Skeletal muscle tissue (tissue), 4 donors: ENCODE data around the gene DHRS13. TPM values are rescaled to one million over a fixed set of nuclear protein-coding genes. Genes with fewer than 3 reads are reported as not detected.

Source experiments
- H3K27ac ChIP-seq: one replicate; pipeline ENCODE4 v1.7.0; 2013; ENCODE audit warnings: mild to moderate bottlenecking, low read depth, low read length, inconsistent platforms
- H3K27me3 ChIP-seq, 3 donors: one replicate each; pipeline ENCODE4 v1.7.0; 2013; ENCODE audit warnings: low read length in 3 of 3; ENCODE audit not compliant: control insufficient read depth in 3 of 3, insufficient read depth in 3 of 3
- H3K36me3 ChIP-seq, 3 donors: one replicate each; pipeline ENCODE4 v1.7.0; 2013; ENCODE audit warnings: low read length in 3 of 3; ENCODE audit not compliant: control insufficient read depth in 3 of 3, insufficient read depth in 3 of 3
- H3K4me1 ChIP-seq, 3 donors: one replicate each; pipeline ENCODE4 v1.7.0; 2013; ENCODE audit warnings: low read length in 3 of 3, mild to moderate bottlenecking in 3 of 3; ENCODE audit not compliant: control insufficient read depth in 3 of 3, insufficient read depth in 3 of 3
- H3K4me3 ChIP-seq, 3 donors: one replicate each; pipeline ENCODE4 v1.7.0; 2013; ENCODE audit warnings: low read length in 3 of 3
- H3K9ac ChIP-seq, 3 donors: one replicate each; pipeline ENCODE4 v1.7.0; 2013; ENCODE audit warnings: low read length in 3 of 3, mild to moderate bottlenecking in 3 of 3, moderate library complexity in 2 of 3, low read depth in 1 of 3
- H3K9me3 ChIP-seq, 3 donors: one replicate each; pipeline ENCODE4 v1.7.0; 2013; ENCODE audit warnings: low read length in 3 of 3; ENCODE audit not compliant: control insufficient read depth in 3 of 3
- total RNA-seq: library from RNA; depleted of rRNA; stranded (reverse); fragments of >200 nt; gene quantifications from one replicate; pipeline ENCODE4 v1.2.3, GENCODE V29; 2014
- donor health status: Osteomylitis.

DHRS13 gene
- total RNA-seq, 1 donor from 2014 or later: 5.7 TPM

- H3K9ac ChIP-seq: no peak overlapping the region
- no peaks in the 10 kb centered on the region for H3K4me1 ChIP-seq
- peaks cover 24 to 32% (median 28%) of the 10 kb centered on the region in 3 donors for H3K36me3 ChIP-seq
- H3K27me3 ChIP-seq: no peaks in the 10 kb centered on the region
- no peak overlapping the region for H3K27ac ChIP-seq
- no peaks in the 10 kb centered on the region for H3K9me3 ChIP-seq
- no peak overlapping the region for H3K4me3 ChIP-seq
These were observed 40.3 kb downstream of the DHRS13 start for GRCh38 chr17:28862561-28862960.

GRCh38 chr17:28861393-28862203 lies 41.3 kb downstream of the DHRS13 start:
- Histone ChIP-seq H3K27me3 (no peaks in the 10 kb centered on the region), H3K4me1 (no peaks in the 10 kb centered on the region), H3K27ac (no peak overlapping the region), H3K9me3 (no peaks in the 10 kb centered on the region), H3K36me3 (peaks cover 24 to 32% (median 28%) of the 10 kb centered on the region in 3 donors), H3K4me3 (no peak overlapping the region), H3K9ac (no peak overlapping the region)

- Histone ChIP-seq H3K27me3 (no peaks in the 10 kb centered on the region), H3K27ac (no peak overlapping the region), H3K9ac (no peak overlapping the region), H3K4me1 (peaks cover 2 to 6% (median 2%) of the 10 kb centered on the region in 3 donors), H3K36me3 (peaks cover 30 to 37% (median 32%) of the 10 kb centered on the region in 3 donors), H3K4me3 (no peak overlapping the region), H3K9me3 (no peaks in the 10 kb centered on the region)
These were observed 42.5 kb downstream of the DHRS13 start for GRCh38 chr17:28860363-28860808.

- no peak overlapping the region for H3K4me3 ChIP-seq
- no peaks in the 10 kb centered on the region for H3K9me3 ChIP-seq
- H3K9ac ChIP-seq: no peak overlapping the region
- peaks cover 12 to 15% (median 12%) of the 10 kb centered on the region in 3 donors for H3K4me1 ChIP-seq
- H3K27me3 ChIP-seq: no peaks in the 10 kb centered on the region
- H3K36me3 ChIP-seq: peaks cover 30 to 37% (median 32%) of the 10 kb centered on the region in 3 donors
- H3K27ac ChIP-seq: no peak overlapping the region
These were observed 44.0 kb downstream of the DHRS13 start for GRCh38 chr17:28858801-28859355.

- H3K27me3 ChIP-seq: no peaks in the 10 kb centered on the region
- H3K36me3 ChIP-seq: peaks cover 30 to 37% (median 32%) of the 10 kb centered on the region in 3 donors
- peaks cover 12 to 15% (median 12%) of the 10 kb centered on the region in 3 donors for H3K4me1 ChIP-seq
- H3K27ac ChIP-seq: no peak overlapping the region
- no peak overlapping the region for H3K4me3 ChIP-seq
- H3K9me3 ChIP-seq: no peaks in the 10 kb centered on the region
- H3K9ac ChIP-seq: no peak overlapping the region
These were observed 44.7 kb downstream of the DHRS13 start for GRCh38 chr17:28857905-28858800.

- Histone ChIP-seq H3K4me3 (no peak overlapping the region), H3K9ac (no peak overlapping the region), H3K27ac (no peak overlapping the region), H3K36me3 (peaks cover 26 to 29% (median 28%) of the 10 kb centered on the region in 3 donors), H3K9me3 (no peaks in the 10 kb centered on the region), H3K27me3 (no peaks in the 10 kb centered on the region), H3K4me1 (peaks cover 12 to 15% (median 12%) of the 10 kb centered on the region in 3 donors)
These were observed 46.8 kb downstream of the DHRS13 start for GRCh38 chr17:28856028-28856574.

GRCh38 chr17:28855336-28855679 lies 47.6 kb downstream of the DHRS13 start:
- Histone ChIP-seq H3K4me1 (peaks cover 12 to 15% (median 12%) of the 10 kb centered on the region in 3 donors), H3K27me3 (no peaks in the 10 kb centered on the region), H3K9me3 (no peaks in the 10 kb centered on the region), H3K27ac (peak overlapping the region; percentile 71), H3K9ac (peak overlapping the region; percentile 89 to 97 (median 89)), H3K36me3 (peaks cover 21 to 24% (median 23%) of the 10 kb centered on the region in 3 donors), H3K4me3 (peak overlapping the region; percentile 93 to 100 (median 94))

- H3K36me3 ChIP-seq: peaks cover 20 to 21% (median 21%) of the 10 kb centered on the region in 3 donors
- H3K27me3 ChIP-seq: no peaks in the 10 kb centered on the region
- peak within 1 kb of the TSS; percentile 89 to 97 (median 89) for H3K9ac ChIP-seq
- H3K4me1 ChIP-seq: peaks cover 12 to 15% (median 12%) of the 10 kb centered on the region in 3 donors
- peak within 1 kb of the TSS; percentile 93 to 100 (median 94) for H3K4me3 ChIP-seq
- H3K27ac ChIP-seq: peak within 1 kb of the TSS; percentile 71
- no peaks in the 10 kb centered on the region for H3K9me3 ChIP-seq
These were observed 48.2 kb downstream of the DHRS13 start, which contains the start of gene ERAL1 for GRCh38 chr17:28854457-28855335. Gene ERAL1 (plus strand): TSS chr17:28855016. CDS start chr17:28855035, 19 bp downstream.

GRCh38 chr17:28853295-28853694 lies 49.6 kb downstream of the DHRS13 start:
- no peak overlapping the region for H3K27ac ChIP-seq
- H3K4me1 ChIP-seq: peaks cover 12 to 15% (median 12%) of the 10 kb centered on the region in 3 donors
- no peak overlapping the region for H3K9ac ChIP-seq
- peaks cover 11 to 13% (median 12%) of the 10 kb centered on the region in 3 donors for H3K36me3 ChIP-seq
- H3K4me3 ChIP-seq: no peak overlapping the region
- H3K9me3 ChIP-seq: no peaks in the 10 kb centered on the region
- no peaks in the 10 kb centered on the region for H3K27me3 ChIP-seq
